22Rv1 (cell line): Measurements from ENCODE around the gene NDUFS6.

ENCODE experiments used
- CTCF ChIP-seq: fragments of 450-650 bp; IDR thresholded peaks from 2 replicates; pipeline ENCODE4 v1.5.1; 2017; ENCODE audit warnings: mild to moderate bottlenecking
- ZFX ChIP-seq: fragments of 450-650 bp; IDR thresholded peaks from 2 replicates; pipeline ENCODE4 v1.6.1; 2017; ENCODE audit warnings: antibody characterized with exemption, borderline replicate concordance

- TF ChIP-seq CTCF (no peak), ZFX (no peak)
Observed at GRCh38 chr5:1808439-1808838, 7.2 kb downstream of the NDUFS6 start.
